H1 (cell line): ENCODE results near the gene REM1. TPM values are rescaled to one million over a fixed set of nuclear protein-coding genes. Genes with fewer than 3 reads are reported as not detected.

Experiments
- CTCF ChIA-PET: fragments of 300-600 bp; sonication (Branson Sonifier 250); formaldehyde crosslinking; loops from one replicate; lab custom pipeline; 2021; ENCODE audit not compliant: partially characterized antibody; lab: Charles Lee
- POLR2A ChIA-PET: fragments of 300-600 bp; sonication (Branson Sonifier 250); formaldehyde crosslinking; loops from one replicate; lab custom pipeline; 2021; ENCODE audit warnings: inconsistent platforms; ENCODE audit not compliant: partially characterized antibody; lab: Charles Lee
- DNase-seq, 2 experiments: peaks; one replicate each; pipeline versions ENCODE4 v3.0.0 to v3.0.0-alpha.2; 2010 to 2022; ENCODE audit warnings: low spot score in 2 of 2, low read depth in 1 of 2, mixed read lengths in 1 of 2
- FAIRE-seq: peaks from 2 replicates; lab custom pipeline; 2011; peaks lifted over from hg19 to GRCh38; lab: Jason Lieb, UNC
- H2AFZ ChIP-seq: 2 replicates; pipeline ENCODE4 v1.8.1; 2012; ENCODE audit warnings: low read length, inconsistent platforms
- H2AK5ac ChIP-seq: 2 replicates; pipeline ENCODE4 v1.6.1; 2013; ENCODE audit warnings: low read depth, low read length
- H2BK120ac ChIP-seq: replicated peaks from 2 replicates; pipeline ENCODE3; 2013; ENCODE audit warnings: low read depth, low read length, inconsistent platforms
- H2BK12ac ChIP-seq: 2 replicates; pipeline ENCODE4 v1.6.1; 2013; ENCODE audit warnings: low read depth, low read length
- H2BK15ac ChIP-seq: 2 replicates; pipeline ENCODE4 v1.6.1; 2013; ENCODE audit warnings: low read length
- H2BK20ac ChIP-seq: 2 replicates; pipeline ENCODE4 v1.6.1; 2013; ENCODE audit warnings: low read length
- H2BK5ac ChIP-seq: 2 replicates; pipeline ENCODE4 v1.6.1; 2013; ENCODE audit warnings: low read depth, low read length
- H3K14ac ChIP-seq: 2 replicates; pipeline ENCODE4 v1.6.1; 2013; ENCODE audit warnings: inconsistent platforms; ENCODE audit not compliant: insufficient read length
- H3K18ac ChIP-seq: 2 replicates; pipeline ENCODE4 v1.6.1; 2013; ENCODE audit warnings: low read length; ENCODE audit errors: extremely low read depth
- H3K23ac ChIP-seq: 2 replicates; pipeline ENCODE4 v1.6.1; 2013; ENCODE audit warnings: inconsistent platforms; ENCODE audit not compliant: insufficient read length
- H3K23me2 ChIP-seq: 2 replicates; pipeline ENCODE4 v1.6.1; 2013; ENCODE audit warnings: low read depth, low read length
- H3K27ac ChIP-seq: 2 replicates; pipeline ENCODE4 v1.6.1; 2011; ENCODE audit warnings: low read depth, low read length, inconsistent platforms
- H3K27me3 ChIP-seq, 4 experiments: replicated peaks in 1 of 4; 1 replicate in 1 of 4; 2 replicates in 3 of 4; pipeline versions ENCODE4 v1.6.1 to v1.8.1; 2011 to 2013; ENCODE audit warnings: low read length in 3 of 4, mild to moderate bottlenecking in 3 of 4, inconsistent platforms in 2 of 4, mixed read lengths in 2 of 4, moderate library complexity in 1 of 4; ENCODE audit not compliant: control insufficient read depth in 3 of 4, insufficient read depth in 3 of 4; ENCODE audit errors: extremely low read depth in 1 of 4
- H3K36me3 ChIP-seq, 4 experiments: 2 replicates each; pipeline versions ENCODE4 v1.6.1 to v1.8.1; 2011 to 2013; ENCODE audit warnings: mild to moderate bottlenecking in 4 of 4, low read length in 3 of 4, moderate library complexity in 2 of 4, control low read depth in 1 of 4, inconsistent platforms in 1 of 4; ENCODE audit not compliant: insufficient read depth in 4 of 4, control insufficient read depth in 2 of 4
- H3K4ac ChIP-seq: replicated peaks from 2 replicates; pipeline ENCODE3; 2013; ENCODE audit warnings: low read length, low read depth, mixed read lengths, inconsistent platforms; ENCODE audit not compliant: insufficient read length
- H3K4me1 ChIP-seq, 4 experiments: replicated peaks in 1 of 4; 1 replicate in 1 of 4; 2 replicates in 3 of 4; pipeline versions ENCODE4 v1.6.1 to v1.8.1; 2011 to 2013; ENCODE audit warnings: low read length in 3 of 4, inconsistent platforms in 2 of 4, mixed read lengths in 1 of 4; ENCODE audit not compliant: insufficient read depth in 4 of 4, control insufficient read depth in 3 of 4
- H3K4me2 ChIP-seq, 2 experiments: 2 replicates each; pipeline versions ENCODE4 v1.6.1 to v1.8.1; 2011 to 2013; ENCODE audit warnings: low read depth in 2 of 2, low read length in 2 of 2, control low read depth in 1 of 2, inconsistent platforms in 1 of 2, mild to moderate bottlenecking in 1 of 2; ENCODE audit not compliant: insufficient read depth in 1 of 2
- H3K4me3 ChIP-seq, 4 experiments: fragments of 200-600, 300-600 bp in 1 of 4; sonication (generic), shearing (Covaris generic), sonication (Bioruptor Twin) in 1 of 4; 2 replicates each; pipeline versions ENCODE4 v1.5.1 to v1.8.1; 2011 to 2016; ENCODE audit warnings: low read length in 4 of 4, low read depth in 3 of 4, control low read depth in 2 of 4, inconsistent platforms in 2 of 4, mild to moderate bottlenecking in 2 of 4, mixed read lengths in 1 of 4, moderate library complexity in 1 of 4; ENCODE audit not compliant: insufficient read depth in 2 of 4; ENCODE audit errors: extremely low read depth in 1 of 4
- H3K56ac ChIP-seq: replicated peaks from 2 replicates; pipeline ENCODE3; 2013; ENCODE audit warnings: low read depth, mild to moderate bottlenecking, mixed read lengths, low read length, inconsistent platforms; ENCODE audit not compliant: insufficient read length
- H3K79me1 ChIP-seq: 2 replicates; pipeline ENCODE4 v1.6.1; 2013; ENCODE audit warnings: low read depth, low read length, control low read depth
- H3K79me2 ChIP-seq, 2 experiments: 2 replicates each; pipeline versions ENCODE4 v1.6.1 to v1.8.1; 2012 to 2013; ENCODE audit warnings: low read length in 2 of 2, mild to moderate bottlenecking in 2 of 2, inconsistent platforms in 1 of 2; ENCODE audit not compliant: insufficient read depth in 2 of 2, control insufficient read depth in 1 of 2
- H3K9ac ChIP-seq, 4 experiments: replicated peaks in 1 of 4; 1 replicate in 1 of 4; 2 replicates in 3 of 4; pipeline versions ENCODE4 v1.6.1 to v1.8.1; 2011 to 2013; ENCODE audit warnings: low read depth in 3 of 4, low read length in 3 of 4, control low read depth in 2 of 4, mild to moderate bottlenecking in 2 of 4, moderate library complexity in 2 of 4, inconsistent platforms in 1 of 4; ENCODE audit errors: extremely low read depth in 1 of 4
- H3K9me3 ChIP-seq, 2 experiments: 2 replicates each; pipeline versions ENCODE4 v1.6.1 to v1.8.1; 2012 to 2013; ENCODE audit warnings: mild to moderate bottlenecking in 2 of 2, moderate library complexity in 2 of 2, control low read depth in 1 of 2, inconsistent platforms in 1 of 2, low read depth in 1 of 2, low read length in 1 of 2, mixed read lengths in 1 of 2; ENCODE audit not compliant: insufficient read depth in 2 of 2
- H4K20me1 ChIP-seq, 2 experiments: replicated peaks in 1 of 2; 2 replicates each; pipeline versions ENCODE3 to v1.8.1; 2011 to 2013; ENCODE audit warnings: inconsistent platforms in 2 of 2, low read length in 2 of 2, mild to moderate bottlenecking in 1 of 2; ENCODE audit not compliant: insufficient read depth in 2 of 2, control insufficient read depth in 1 of 2
- H4K5ac ChIP-seq: 2 replicates; pipeline ENCODE4 v1.6.1; 2013; ENCODE audit warnings: low read length, low read depth, mixed read lengths, inconsistent platforms; ENCODE audit not compliant: insufficient read length
- H4K8ac ChIP-seq: 2 replicates; pipeline ENCODE4 v1.8.0; 2013; ENCODE audit warnings: mild to moderate bottlenecking, moderate library complexity, low read length, inconsistent platforms; ENCODE audit not compliant: insufficient read depth; ENCODE audit errors: extremely low read depth
- H4K91ac ChIP-seq: replicated peaks from 2 replicates; pipeline ENCODE3; 2013; ENCODE audit warnings: low read length, mixed read lengths, inconsistent platforms; ENCODE audit not compliant: insufficient read length
- CBX8 ChIP-seq: fragments of 300-800, 300-1000 bp; sonication (generic); IDR thresholded peaks from 2 replicates; pipeline ENCODE4 v1.7.1; 2016; ENCODE audit warnings: low read depth, low read length, borderline replicate concordance
- POLR2AphosphoS5 ChIP-seq: IDR thresholded peaks from 2 replicates; pipeline ENCODE4 v1.6.1; 2011; ENCODE audit warnings: low read depth, low read length
- WGBS, 2 experiments: shearing (Covaris generic) in 1 of 2; methylation state at CpG; one replicate each; pipeline versions ENCODE4 v1.1.6 to v1.1.7; 2013 to 2015; ENCODE audit warnings: low lambda C conversion rate in 2 of 2, mixed read lengths in 2 of 2, inconsistent platforms in 1 of 2, low coverage in 1 of 2, missing lambda C conversion rate in 1 of 2; ENCODE audit not compliant: insufficient replicate concordance in 2 of 2, insufficient coverage in 1 of 2, insufficient read length in 1 of 2; ENCODE audit errors: extremely low coverage in 1 of 2, missing lambda C conversion rate in 1 of 2; 5-methylcytosine and 5-hydroxymethylcytosine counted together
- polyA plus RNA-seq, 7 experiments: library from polyadenylated mRNA; depleted of rRNA in 3 of 7; stranded (reverse) in 5 of 7; unstranded in 2 of 7; fragments of >200 nt in 5 of 7; fragments of 200-250 nt in 2 of 7; gene quantifications; 1 replicate in 5 of 7; 2 replicates in 1 of 7; 4 replicates in 1 of 7; pipeline versions ENCODE4 v1.2.1 to v1.2.3, GENCODE V29; 2011 to 2013; ENCODE audit warnings: missing spikeins in 2 of 7, mixed read lengths in 2 of 7
- total RNA-seq: library from RNA; stranded (reverse); fragmentation: NEBNext Ultra II Directional; extraction: Animal tissue kit (Norgen Biotek cat#: 25700); gene quantifications from 2 replicates; pipeline ENCODE4 v1.2.1, GENCODE V29; 2021

Gene REM1
- total and polyA plus RNA-seq, 2 of the 8 experiments (the other 6 are each of a cell fraction or from before 2014, with no cell fraction given) = 0.05 TPM; not detected in 1

- H3K14ac ChIP-seq = no peak overlapping the region
- 0 out of 2 replicates have a peak, but pooled peaks have one; percentile 7 for TF ChIP-seq POLR2AphosphoS5
- TF ChIP-seq CBX8 = no peak
- peaks cover 7% of the 10 kb centered on the region for H3K23me2 ChIP-seq
- H4K8ac ChIP-seq = no peak overlapping the region
- H2AFZ ChIP-seq = no peak overlapping the region
- H3K27me3 ChIP-seq = no peaks in the 10 kb centered on the region
- no peak overlapping the region for H2AK5ac ChIP-seq
- no peak overlapping the region for H3K4ac ChIP-seq
- H3K79me2 ChIP-seq = peaks cover 7 to 47% of the 10 kb centered on the region in 2 experiments
- peaks cover 0 to 15% (median 7%) of the 10 kb centered on the region in 4 experiments; a peak in 4 of 7 replicates for H3K4me1 ChIP-seq
- DNase-seq = no peak
- H3K23ac ChIP-seq = no peak overlapping the region
- peaks cover 4 to 18% of the 10 kb centered on the region in 2 experiments for H4K20me1 ChIP-seq
- peaks cover 10% of the 10 kb centered on the region for H3K79me1 ChIP-seq
- no peak overlapping the region for H3K9ac ChIP-seq
- no peak overlapping the region for H2BK120ac ChIP-seq
- H2BK15ac ChIP-seq = no peak overlapping the region
- 98% methylated on average over 2 of the region's 2 CpGs; no CpG with 5 or more reads in 1 of the 2 experiments for WGBS, 2 experiments
- H3K56ac ChIP-seq = no peak overlapping the region
- peaks cover 0 to 3% (median under 1%) of the 10 kb centered on the region in 4 experiments; a peak in 2 of 8 replicates for H3K36me3 ChIP-seq
- H3K4me2 ChIP-seq = 0 out of 4 replicates have a peak overlapping the region, but pooled peaks of 1 of the 2 experiments have one; percentile 9
- no peak for FAIRE-seq
- CTCF ChIA-PET = interaction anchor here (0.9 to 1.0 kb wide), 2 partner anchors 14 to 96 kb away, joined by 3 to 5 read pairs; no protein-coding TSS in a partner anchor
- H4K5ac ChIP-seq = no peak overlapping the region
- no peak overlapping the region for H3K18ac ChIP-seq
- H2BK20ac ChIP-seq = no peak overlapping the region
- H3K4me3 ChIP-seq = no peak overlapping the region
- no peak overlapping the region for H3K27ac ChIP-seq
- H2BK5ac ChIP-seq = no peak overlapping the region; the same call in 1 of the 2 replicates
- no peak overlapping the region for H2BK12ac ChIP-seq
- POLR2A ChIA-PET = interaction anchor here (1.3 to 2.5 kb wide), 2 partner anchors 12 to 90 kb away, joined by 3 to 5 read pairs; no protein-coding TSS in a partner anchor
- no peak overlapping the region for H4K91ac ChIP-seq
- no peaks in the 10 kb centered on the region for H3K9me3 ChIP-seq
These were observed 41.6 kb downstream of the REM1 start for GRCh38 chr20:31516651-31517050.
